CD14-positive monocyte (primary cell): ENCODE measurements around the gene QRICH2. TPM values are rescaled to one million over a fixed set of nuclear protein-coding genes. Genes with fewer than 3 reads are reported as not detected.

ENCODE experiments used
- DNase-seq, 3 donors: peaks; one replicate each; pipeline ENCODE4 v3.0.0-alpha.2; 2011 to 2022
- H2AFZ ChIP-seq: 2 replicates; pipeline ENCODE4 v1.6.0; 2012; ENCODE audit warnings: mild to moderate bottlenecking, low read depth, low read length, inconsistent platforms; ENCODE audit not compliant: insufficient read depth, poor library complexity, severe bottlenecking
- H3K27ac ChIP-seq, 2 donors: 1 replicate in 1 of 2; 2 replicates in 1 of 2; pipeline ENCODE4 v1.5.1; 2012 to 2013; ENCODE audit warnings: low read length in 2 of 2, control low read depth in 1 of 2, inconsistent platforms in 1 of 2, low read depth in 1 of 2, mild to moderate bottlenecking in 1 of 2
- H3K27me3 ChIP-seq, 2 donors: one replicate each; pipeline versions ENCODE4 v1.6.0 to v1.6.1; 2011 to 2013; ENCODE audit warnings: low read length in 2 of 2; ENCODE audit not compliant: control insufficient read depth in 2 of 2, insufficient read depth in 2 of 2
- H3K36me3 ChIP-seq, 2 donors: replicated peaks in 1 of 2; 1 replicate in 1 of 2; 2 replicates in 1 of 2; pipeline versions ENCODE4 v1.5.1 to v1.6.1; 2012 to 2013; ENCODE audit warnings: low read length in 2 of 2, control low read depth in 1 of 2, inconsistent platforms in 1 of 2, mild to moderate bottlenecking in 1 of 2; ENCODE audit not compliant: insufficient read depth in 2 of 2, control insufficient read depth in 1 of 2
- H3K4me1 ChIP-seq, 2 donors: 1 replicate in 1 of 2; 2 replicates in 1 of 2; pipeline versions ENCODE4 v1.5.1 to v1.6.1; 2012 to 2013; ENCODE audit warnings: low read length in 2 of 2, control low read depth in 1 of 2, inconsistent platforms in 1 of 2, mild to moderate bottlenecking in 1 of 2, moderate library complexity in 1 of 2; ENCODE audit not compliant: insufficient read depth in 2 of 2, control insufficient read depth in 1 of 2
- H3K4me2 ChIP-seq: replicated peaks from 2 replicates; pipeline ENCODE3; 2012; ENCODE audit warnings: low read length, moderate library complexity, mild to moderate bottlenecking; ENCODE audit not compliant: poor library complexity, severe bottlenecking; ENCODE audit errors: extremely low read depth
- H3K4me3 ChIP-seq, 3 experiments: fragments of 200-600 bp in 1 of 3; sonication (generic) in 1 of 3; replicated peaks in 1 of 3; 1 replicate in 2 of 3; 2 replicates in 1 of 3; pipeline ENCODE4 v1.5.1; 2011 to 2013; ENCODE audit warnings: low read length in 3 of 3, mild to moderate bottlenecking in 3 of 3, control low read depth in 2 of 3, low read depth in 2 of 3, inconsistent platforms in 1 of 3, moderate library complexity in 1 of 3
- H3K79me2 ChIP-seq: 2 replicates; pipeline ENCODE4 v1.6.0; 2012; ENCODE audit warnings: mild to moderate bottlenecking, control low read depth, inconsistent platforms, low read length, moderate library complexity; ENCODE audit not compliant: insufficient read depth
- H3K9ac ChIP-seq: 2 replicates; pipeline ENCODE4 v1.6.0; 2017; ENCODE audit warnings: low read length, mild to moderate bottlenecking; ENCODE audit not compliant: insufficient read depth, poor library complexity, severe bottlenecking
- H3K9me3 ChIP-seq, 2 donors: replicated peaks in 1 of 2; 1 replicate in 1 of 2; 2 replicates in 1 of 2; pipeline versions ENCODE4 v1.5.1 to v1.6.1; 2012 to 2013; ENCODE audit warnings: low read length in 2 of 2, control low read depth in 1 of 2; ENCODE audit not compliant: control insufficient read depth in 1 of 2, insufficient read depth in 1 of 2
- H4K20me1 ChIP-seq: 2 replicates; pipeline ENCODE4 v1.6.0; 2012; ENCODE audit warnings: mild to moderate bottlenecking, low read length, control low read depth, moderate library complexity; ENCODE audit not compliant: insufficient read depth
- H3K27ac Mint-ChIP-seq, 7 donors: one replicate each; pipeline ENCODE4 v1.8.0; 2020; ENCODE audit warnings: mild to moderate bottlenecking in 7 of 7, mixed read lengths in 7 of 7, moderate library complexity in 6 of 7, inconsistent platforms in 2 of 7
- H3K27me3 Mint-ChIP-seq, 3 donors: one replicate each; pipeline ENCODE4 v1.8.0; 2021 to 2022; ENCODE audit warnings: low read depth in 3 of 3, mild to moderate bottlenecking in 3 of 3, mixed read lengths in 3 of 3, moderate library complexity in 3 of 3, inconsistent platforms in 1 of 3
- H3K36me3 Mint-ChIP-seq, 2 donors: one replicate each; pipeline ENCODE4 v1.8.0; 2020; ENCODE audit warnings: mixed read lengths in 2 of 2, inconsistent platforms in 1 of 2, mild to moderate bottlenecking in 1 of 2
- H3K4me1 Mint-ChIP-seq: one replicate; pipeline ENCODE4 v1.8.0; 2020; ENCODE audit warnings: mild to moderate bottlenecking, mixed read lengths
- H3K4me3 Mint-ChIP-seq, 2 donors: one replicate each; pipeline ENCODE4 v1.8.0; 2020; ENCODE audit warnings: mild to moderate bottlenecking in 2 of 2, mixed read lengths in 2 of 2, moderate library complexity in 1 of 2
- H3K9me3 Mint-ChIP-seq, 7 donors: one replicate each; pipeline ENCODE4 v1.8.0; 2020 to 2022; ENCODE audit warnings: mixed read lengths in 7 of 7, mild to moderate bottlenecking in 6 of 7, moderate library complexity in 6 of 7, inconsistent platforms in 2 of 7
- WGBS: methylation state at CpG from one replicate; pipeline ENCODE4 v1.1.5; 2013; ENCODE audit warnings: missing lambda C conversion rate; ENCODE audit not compliant: insufficient coverage; 5-methylcytosine and 5-hydroxymethylcytosine counted together
- intact Hi-C, 2 donors: fragments of 100-400 bp; cut with micrococcal nuclease; formaldehyde crosslinking; loops; one replicate each; pipeline versions ENCODE4 v1.15.0 to v1.15.1; 2023
- polyA plus RNA-seq, 3 donors: library from polyadenylated mRNA; depleted of rRNA in 1 of 3; unstranded in 2 of 3; stranded (reverse) in 1 of 3; fragments of 300-500 nt in 2 of 3; fragments of >200 nt in 1 of 3; fragmentation: Illumina TruSeq in 2 of 3; gene quantifications; 1 replicate in 2 of 3; 2 replicates in 1 of 3; pipeline ENCODE4 v1.2.3, GENCODE V29; 2012 to 2021
- TF ChIP-seq, protein P1 (sequence below): fragments of 200-600 bp; IDR thresholded peaks from one replicate; pipeline ENCODE4 v1.8.0; 2022; ENCODE audit warnings: antibody characterized with exemption, mild to moderate bottlenecking

QRICH2 gene
- polyA plus RNA-seq, 3 donors: 0.04 to 1.9 TPM; not detected in 1

DNA sequence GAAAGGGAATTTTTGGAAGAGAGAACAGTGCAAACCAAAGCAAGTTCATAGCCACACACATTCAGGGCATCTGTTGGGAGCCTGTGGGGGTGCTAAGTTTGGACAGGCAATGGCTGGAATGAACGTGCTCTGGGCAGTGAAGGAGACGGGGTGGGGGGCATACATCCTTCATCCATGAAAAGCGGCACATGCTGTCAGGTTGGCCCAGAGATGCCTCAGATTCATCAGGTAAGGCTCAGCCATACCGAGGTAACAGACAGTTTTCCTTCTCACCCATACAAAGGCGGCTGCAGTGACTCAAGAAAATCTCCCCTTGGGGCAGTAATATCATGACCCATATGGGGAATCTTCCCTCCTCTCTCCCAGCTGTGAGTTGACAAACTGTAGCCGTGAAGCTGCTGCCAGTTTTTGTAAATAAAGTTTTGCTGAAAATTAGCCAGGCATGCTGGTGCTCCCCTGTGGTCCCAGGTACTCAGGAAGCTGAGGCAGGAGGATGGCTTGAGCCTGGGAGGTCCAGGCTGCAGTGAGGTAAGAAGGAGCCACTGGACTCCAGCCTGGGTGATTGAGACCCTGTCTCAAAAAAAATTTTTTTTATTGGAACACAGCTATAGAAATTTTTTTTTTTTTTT is 52.2 kb downstream of the QRICH2 start:
- Mint-ChIP-seq H3K27me3 (peaks cover 1 to 7% (median 2%) of the 10 kb centered on the region in 3 donors), H3K4me1 (peaks cover 49% of the 10 kb centered on the region), H3K27ac (peak overlapping the region in 1 of 7 donors; percentile 80), H3K4me3 (no peak overlapping the region), H3K9me3 (peaks cover 0 to 3% (median 0%) of the 10 kb centered on the region in 7 donors), H3K36me3 (peaks cover 0 to 2% of the 10 kb centered on the region in 2 donors)
- Histone ChIP-seq H4K20me1 (no peaks in the 10 kb centered on the region), H3K4me2 (no peak overlapping the region), H2AFZ (no peak overlapping the region), H3K4me3 (no peak overlapping the region), H3K9me3 (no peaks in the 10 kb centered on the region), H3K79me2 (no peaks in the 10 kb centered on the region), H3K9ac (no peak overlapping the region), H3K27ac (no peak overlapping the region), H3K4me1 (peaks cover 42 to 47% of the 10 kb centered on the region in 2 donors), H3K36me3 (no peaks in the 10 kb centered on the region), H3K27me3 (no peaks in the 10 kb centered on the region)
- no peak for DNase-seq
- TF ChIP-seq, protein P1, sequence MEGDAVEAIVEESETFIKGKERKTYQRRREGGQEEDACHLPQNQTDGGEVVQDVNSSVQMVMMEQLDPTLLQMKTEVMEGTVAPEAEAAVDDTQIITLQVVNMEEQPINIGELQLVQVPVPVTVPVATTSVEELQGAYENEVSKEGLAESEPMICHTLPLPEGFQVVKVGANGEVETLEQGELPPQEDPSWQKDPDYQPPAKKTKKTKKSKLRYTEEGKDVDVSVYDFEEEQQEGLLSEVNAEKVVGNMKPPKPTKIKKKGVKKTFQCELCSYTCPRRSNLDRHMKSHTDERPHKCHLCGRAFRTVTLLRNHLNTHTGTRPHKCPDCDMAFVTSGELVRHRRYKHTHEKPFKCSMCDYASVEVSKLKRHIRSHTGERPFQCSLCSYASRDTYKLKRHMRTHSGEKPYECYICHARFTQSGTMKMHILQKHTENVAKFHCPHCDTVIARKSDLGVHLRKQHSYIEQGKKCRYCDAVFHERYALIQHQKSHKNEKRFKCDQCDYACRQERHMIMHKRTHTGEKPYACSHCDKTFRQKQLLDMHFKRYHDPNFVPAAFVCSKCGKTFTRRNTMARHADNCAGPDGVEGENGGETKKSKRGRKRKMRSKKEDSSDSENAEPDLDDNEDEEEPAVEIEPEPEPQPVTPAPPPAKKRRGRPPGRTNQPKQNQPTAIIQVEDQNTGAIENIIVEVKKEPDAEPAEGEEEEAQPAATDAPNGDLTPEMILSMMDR: no peak
- WGBS: 100% methylated on average over 4 of the region's 6 CpGs
- intact Hi-C loops: no loop called here

DNA sequence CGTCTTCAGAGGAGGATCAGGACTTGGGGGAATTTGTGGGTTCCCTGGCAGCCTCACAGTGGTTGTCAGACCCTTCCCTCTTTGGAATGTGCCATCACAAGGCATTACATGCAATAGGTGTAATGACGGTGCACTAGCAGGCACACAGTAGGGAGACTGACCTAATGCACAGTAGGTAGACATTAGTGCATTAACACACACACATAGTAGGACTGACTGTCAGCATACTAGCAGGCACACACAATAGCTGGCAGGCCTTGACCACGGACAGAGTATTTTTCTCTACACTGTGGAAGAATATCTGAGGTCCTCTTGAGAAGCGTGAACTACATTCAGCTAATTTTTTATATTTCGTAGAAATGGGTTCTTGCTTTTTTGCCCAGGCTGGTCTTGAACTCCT is 53.8 kb downstream of the QRICH2 start:
- Histone ChIP-seq H2AFZ (no peak overlapping the region), H3K36me3 (no peaks in the 10 kb centered on the region), H3K4me1 (peaks cover 38% of the 10 kb centered on the region in 2 donors), H3K9me3 (no peaks in the 10 kb centered on the region), H3K79me2 (no peaks in the 10 kb centered on the region), H3K9ac (no peak overlapping the region), H4K20me1 (no peaks in the 10 kb centered on the region), H3K4me2 (no peak overlapping the region), H3K27me3 (no peaks in the 10 kb centered on the region), H3K4me3 (no peak overlapping the region), H3K27ac (no peak overlapping the region)
- TF ChIP-seq, protein P1: no peak
- peaks cover 37% of the 10 kb centered on the region for H3K4me1 Mint-ChIP-seq
- H3K36me3 Mint-ChIP-seq: peaks cover 0 to 2% of the 10 kb centered on the region in 2 donors
- intact Hi-C loops: no loop called here
- H3K27ac Mint-ChIP-seq: no peak overlapping the region
- DNase-seq: no peak
- peaks cover 0 to 3% (median 0%) of the 10 kb centered on the region in 7 donors for H3K9me3 Mint-ChIP-seq
- WGBS: 94% methylated on average over 4 of the region's 5 CpGs
- H3K4me3 Mint-ChIP-seq: no peak overlapping the region
- H3K27me3 Mint-ChIP-seq: peaks cover 1 to 5% (median 2%) of the 10 kb centered on the region in 3 donors
